GM19328 (cell line): ENCODE measurements around the gene MAP3K6.
A peak's percentile ranks its signal among the peaks of the same experiment; 100 is the strongest.

Experiments used
- ATAC-seq: cut with Tn5 transposase; IDR thresholded peaks from one replicate; pipeline ENCODE4 v1.9.1; 2021; ENCODE audit warnings: mild to moderate bottlenecking, moderate library complexity; ENCODE audit not compliant: unreplicated experiment

Gene MAP3K6

DNA sequence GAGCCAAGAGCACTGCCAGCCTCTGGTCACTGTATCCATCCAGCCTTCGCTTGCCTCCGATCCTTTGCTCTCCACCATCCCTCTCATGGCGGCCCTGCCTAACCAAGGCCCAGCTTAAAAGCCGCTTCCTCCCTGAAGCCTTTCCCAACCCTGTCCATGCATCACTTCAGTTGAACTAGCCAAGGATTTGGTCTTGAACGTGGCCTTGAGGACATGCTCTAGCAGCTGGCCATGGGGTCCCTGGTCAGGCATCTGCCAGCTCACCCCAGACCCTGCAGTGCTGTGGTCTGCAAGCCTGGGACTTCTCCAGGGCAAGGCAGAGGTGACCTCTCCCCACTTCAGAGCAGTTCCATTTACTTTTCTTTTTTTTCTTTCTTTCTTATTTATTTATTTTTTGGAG, 30.0 kb downstream of the MAP3K6 start:
- no peak for ATAC-seq

DNA sequence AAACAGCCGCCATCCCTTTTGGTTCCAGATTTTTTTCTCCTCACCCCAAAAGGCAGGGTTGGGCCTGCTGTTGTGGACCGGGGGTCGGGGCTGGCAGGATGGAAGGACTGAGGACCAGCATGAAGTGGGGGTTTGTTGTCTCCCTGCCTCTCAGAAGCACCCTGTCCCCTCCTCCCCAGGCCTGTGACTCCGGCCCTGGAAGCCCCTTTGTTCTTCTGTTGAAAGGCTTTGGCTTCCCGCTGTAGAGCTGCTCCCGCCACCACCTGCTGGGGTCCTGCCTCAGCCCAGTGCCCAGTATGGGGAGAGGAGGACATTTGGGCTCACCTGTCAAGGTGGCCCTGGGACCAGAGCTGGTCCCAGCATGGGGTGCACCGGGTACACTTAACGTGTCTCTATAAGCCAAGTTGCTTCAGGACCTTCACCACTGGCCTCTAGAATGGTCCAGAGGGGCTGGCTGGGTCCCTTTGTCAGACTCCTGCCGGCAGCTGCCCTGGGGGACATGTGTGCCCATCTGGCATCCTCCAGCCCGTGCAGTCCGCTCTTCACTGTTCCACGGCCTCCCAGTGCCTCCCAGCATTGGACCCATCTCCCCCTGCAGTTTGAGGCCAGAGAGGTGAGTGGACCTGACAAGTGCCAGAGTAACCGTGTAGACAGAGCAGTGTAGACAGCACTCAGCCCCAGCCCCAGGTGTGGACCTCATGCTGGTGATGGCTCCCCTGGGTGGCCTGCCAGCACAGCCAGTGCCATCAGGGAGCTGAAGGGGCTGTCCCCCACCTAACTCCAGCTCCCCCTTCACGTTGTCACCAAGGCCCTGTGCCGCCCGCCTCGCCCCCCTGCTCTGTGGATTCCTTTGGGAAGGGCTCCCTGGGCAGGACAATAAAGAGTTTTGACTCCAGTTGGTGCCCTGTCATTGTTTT, 31.0 kb downstream of the MAP3K6 start:
- no peak for ATAC-seq

DNA sequence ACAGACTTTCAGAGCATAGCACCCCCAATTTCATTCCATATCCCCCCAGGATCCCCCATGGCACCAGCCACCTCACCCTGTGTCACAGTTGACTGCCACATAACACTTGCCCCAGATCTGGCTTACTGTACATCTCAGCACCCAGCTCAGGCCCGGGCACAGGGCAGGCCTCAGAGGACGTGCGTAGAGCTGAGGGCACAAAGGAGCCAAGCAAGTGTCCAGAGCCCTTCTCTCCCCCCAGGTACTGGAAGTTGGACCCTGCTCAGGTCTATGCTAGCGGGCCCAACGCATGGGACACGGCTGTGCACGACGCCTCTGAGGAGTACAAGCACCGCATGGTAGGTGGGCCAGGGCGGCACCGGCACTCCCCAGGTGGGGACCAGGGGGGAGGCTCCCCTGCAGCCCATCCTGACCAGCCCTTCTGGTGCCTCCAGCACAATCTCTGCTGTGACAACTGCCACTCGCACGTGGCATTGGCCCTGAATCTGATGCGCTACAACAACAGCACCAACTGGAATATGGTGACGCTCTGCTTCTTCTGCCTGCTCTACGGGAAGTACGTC, 33.0 kb downstream of the MAP3K6 start:
- ATAC-seq = no peak

DNA sequence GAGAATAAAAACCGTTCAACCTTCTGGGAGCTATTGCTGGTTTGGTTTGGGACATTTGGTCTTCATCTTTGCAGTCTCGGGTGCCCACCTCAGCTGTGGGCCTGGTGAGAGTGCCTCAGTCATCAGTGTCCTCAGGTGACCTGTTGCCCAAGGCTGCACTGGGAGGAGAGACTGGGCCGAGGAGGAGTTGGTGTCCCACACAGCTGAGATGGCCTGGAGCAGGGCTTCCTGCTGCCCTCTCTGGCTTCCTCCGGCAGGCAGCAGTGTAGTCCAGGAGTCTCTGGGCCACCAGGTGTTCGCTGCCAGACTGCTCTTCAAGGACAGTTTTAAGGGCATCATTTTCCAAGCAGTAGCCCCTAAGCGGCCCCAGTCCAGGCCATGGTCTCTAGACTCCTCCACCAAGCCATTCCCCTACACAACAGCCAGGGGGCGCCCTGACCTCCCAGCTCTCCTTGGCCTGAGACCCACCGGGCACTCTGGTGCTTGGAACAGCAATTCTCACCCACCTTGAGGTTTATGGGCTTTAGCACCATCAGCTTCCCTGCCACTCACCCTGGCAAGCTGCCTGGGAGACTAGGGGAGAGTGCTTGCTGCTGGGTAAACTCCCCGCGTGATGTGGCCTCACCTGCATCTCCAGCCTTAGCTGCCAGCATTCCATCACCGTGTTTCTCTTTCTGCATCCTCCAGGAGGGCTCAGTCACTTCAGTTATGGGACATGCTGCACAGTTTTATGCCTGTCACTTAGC, 34.1 kb downstream of the MAP3K6 start:
- no peak for ATAC-seq

DNA sequence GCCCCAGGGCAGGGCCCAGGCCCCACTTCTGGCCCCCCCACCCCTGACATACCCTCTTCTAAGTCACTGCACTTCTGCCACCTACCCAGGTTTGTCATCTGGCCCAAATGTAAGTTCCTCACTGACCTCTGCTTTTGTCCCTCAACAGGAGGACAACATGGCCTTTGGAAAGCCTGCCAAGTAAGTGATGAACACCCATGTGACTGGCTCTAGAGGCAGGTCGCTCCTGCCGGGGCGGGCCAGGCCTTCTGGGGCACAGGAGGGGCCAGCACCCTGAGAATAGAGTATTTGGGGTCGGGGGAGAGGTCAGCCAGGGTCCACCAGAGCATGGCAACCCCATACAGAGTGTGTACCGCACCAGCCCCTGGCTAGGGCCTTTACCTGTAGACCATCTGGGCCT, 34.8 kb downstream of the MAP3K6 start:
- ATAC-seq = no peak

DNA sequence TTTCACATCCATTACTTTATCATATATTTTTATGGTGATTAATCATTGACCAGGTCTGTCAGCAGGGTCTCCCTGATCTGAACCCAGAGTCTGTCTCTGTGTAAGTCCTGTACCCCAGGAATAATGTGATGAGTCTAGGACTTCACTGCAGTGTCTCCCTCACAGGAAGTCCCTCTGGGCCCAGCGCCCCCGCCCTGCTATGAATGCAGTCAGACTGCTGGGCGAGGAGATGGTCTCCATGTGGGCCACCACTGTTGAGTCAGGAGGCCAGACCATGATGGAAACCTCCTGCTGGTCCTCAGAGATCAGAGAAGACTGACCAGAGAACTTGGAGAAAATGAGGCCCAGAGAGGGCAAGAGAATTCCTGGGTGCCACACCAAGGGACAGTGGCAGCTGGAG, 35.3 kb downstream of the MAP3K6 start:
- no peak for ATAC-seq

DNA sequence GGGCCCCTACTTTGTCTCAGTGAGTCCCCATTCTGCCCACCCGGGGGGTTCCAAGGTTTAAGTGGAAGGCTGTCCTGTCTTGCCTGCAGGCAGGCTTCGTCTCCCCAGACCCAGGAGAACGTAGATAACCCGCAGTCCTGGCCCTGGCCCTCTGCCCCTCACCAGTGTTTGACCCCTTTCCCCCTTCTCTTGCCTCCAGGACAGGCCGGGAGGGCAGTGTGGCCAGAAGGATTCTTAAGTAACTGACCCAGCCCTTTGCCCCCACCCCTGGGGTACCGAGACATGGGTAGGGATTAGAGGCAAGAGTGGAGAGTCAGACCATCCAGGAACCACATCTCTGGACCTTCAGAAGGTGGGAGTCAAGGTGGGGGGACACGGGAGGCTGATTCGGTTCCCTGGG, 36.0 kb downstream of the MAP3K6 start:
- ATAC-seq = no peak

DNA sequence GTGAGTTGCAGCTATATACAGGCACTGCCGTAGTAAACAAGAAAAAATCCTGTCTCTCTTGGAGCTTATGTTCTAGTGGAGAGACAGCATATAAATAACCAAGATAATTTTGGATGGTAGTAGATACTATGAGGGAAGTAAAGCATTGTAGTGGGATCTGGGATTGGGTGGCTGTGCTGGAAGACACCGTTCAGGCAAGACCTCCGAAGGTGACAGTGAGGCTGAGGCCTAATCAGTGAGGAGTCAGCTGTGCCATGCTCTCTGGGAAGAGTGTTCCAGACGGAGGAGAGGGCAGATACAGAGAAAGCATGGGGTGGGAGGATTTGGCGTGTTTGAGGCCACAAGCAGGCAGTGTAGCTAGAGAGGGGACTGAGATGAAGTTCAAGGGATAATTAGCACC, 38.8 kb downstream of the MAP3K6 start:
- no peak for ATAC-seq

DNA sequence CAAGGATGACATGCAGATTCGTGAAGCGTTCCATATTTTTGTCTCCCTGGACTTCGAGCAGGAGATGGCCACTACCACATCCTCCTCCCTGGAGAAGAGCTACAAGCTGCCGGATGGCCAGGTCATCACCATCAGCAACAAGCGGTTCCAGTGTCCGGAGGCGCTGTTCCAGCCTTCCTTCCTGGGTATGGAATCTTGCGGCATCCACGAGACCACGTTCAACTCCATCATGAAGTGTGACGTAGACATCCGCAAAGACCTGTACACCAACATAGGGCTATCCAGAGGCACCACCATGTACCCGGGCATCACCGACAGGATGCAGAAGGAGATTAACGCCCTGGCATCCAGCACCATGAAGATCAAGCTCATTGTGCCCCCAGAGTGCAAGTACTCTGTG, 41.5 kb downstream of the MAP3K6 start:
- no peak for ATAC-seq

DNA sequence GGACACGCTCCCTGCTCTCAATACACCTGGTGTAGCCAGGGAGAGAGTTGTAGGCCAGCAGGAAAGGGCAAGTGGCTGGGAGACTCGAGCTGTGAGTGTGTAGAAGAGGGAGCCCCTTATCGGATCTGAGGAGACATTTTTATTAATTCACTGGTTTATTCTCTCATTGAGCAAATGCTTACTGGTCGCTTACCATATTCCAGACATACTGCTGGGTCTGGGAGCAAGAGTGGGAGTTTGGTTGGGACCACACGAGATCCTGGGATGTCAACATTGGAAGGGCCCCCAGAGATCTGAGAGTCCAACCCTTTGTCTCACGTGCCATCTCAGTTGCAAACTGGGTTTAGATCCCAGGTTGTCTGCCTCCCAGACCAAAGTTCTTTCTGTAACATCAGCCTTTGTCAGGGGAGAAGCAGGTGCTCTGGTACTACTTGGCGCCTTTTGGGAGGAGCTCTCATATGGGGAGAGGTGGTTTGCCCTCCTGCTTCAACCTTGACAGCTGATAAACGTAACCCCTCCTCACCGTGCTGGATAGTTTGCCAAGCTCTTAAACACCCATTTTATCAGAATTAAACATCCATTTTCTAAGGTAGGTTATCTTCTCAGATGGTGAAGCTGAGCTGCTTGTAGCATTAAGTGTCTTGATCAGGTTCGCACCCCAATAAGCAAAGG, 44.1 kb downstream of the MAP3K6 start:
- ATAC-seq = no peak

DNA sequence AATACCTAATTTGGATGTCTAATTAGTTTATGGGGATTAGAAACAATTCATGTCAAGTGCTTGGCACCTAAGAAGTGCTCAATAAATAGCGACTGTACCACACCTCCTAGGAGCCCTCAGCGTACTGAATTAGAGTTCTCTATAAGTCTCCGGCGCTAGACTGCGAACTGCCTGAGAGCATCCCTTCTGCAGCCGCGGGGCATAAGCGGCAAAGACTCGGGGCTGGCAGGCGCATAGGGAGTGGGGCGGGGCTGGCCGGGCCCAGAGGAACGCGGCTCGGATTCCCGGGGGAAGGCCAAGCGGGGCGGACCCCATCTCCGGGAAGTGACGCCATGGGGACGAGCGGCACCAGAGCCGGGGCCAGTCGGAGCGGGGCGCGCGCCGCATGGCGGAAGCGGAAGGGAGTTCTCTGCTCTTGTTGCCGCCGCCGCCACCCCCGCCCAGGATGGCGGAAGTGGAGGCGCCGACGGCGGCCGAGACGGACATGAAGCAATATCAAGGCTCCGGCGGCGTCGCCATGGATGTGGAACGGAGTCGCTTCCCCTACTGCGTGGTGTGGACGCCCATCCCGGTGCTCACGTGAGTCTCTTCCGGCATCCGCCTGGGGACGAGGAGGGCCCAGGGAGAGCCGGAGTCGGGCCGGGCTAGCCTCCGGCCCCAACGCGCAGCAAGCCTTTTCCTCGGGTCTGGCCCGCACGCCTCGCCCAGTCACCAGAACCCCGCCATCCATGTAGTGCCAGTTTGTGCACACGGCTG, 44.8 kb downstream of the MAP3K6 start, which contains the start of gene TMEM222:
Gene TMEM222, plus strand, starts transcription at position 351 of the 756 bp plus-strand sequence. Its CDS starts 35 bp downstream, at position 386.
- ATAC-seq = peak; percentile 96

DNA sequence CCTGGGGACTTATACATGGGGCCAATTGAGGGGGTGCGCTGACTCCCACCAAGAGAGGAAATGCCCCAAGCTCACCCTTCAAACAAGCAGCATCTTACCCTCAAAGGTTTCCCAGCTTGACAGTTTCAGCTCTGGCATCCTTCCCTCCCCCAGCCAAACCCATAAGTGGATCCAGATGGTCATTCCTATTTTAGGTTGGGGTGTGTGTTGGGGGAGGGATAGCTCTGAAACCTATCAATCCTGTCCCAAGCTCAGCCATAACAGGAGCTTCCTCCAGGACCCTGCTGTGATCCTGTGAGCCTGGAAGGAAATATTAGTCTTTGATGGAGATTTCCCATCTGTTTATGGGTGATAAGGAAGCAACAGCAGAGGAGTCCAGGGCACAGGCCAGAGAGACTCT, 48.2 kb downstream of the MAP3K6 start:
- no peak for ATAC-seq

DNA sequence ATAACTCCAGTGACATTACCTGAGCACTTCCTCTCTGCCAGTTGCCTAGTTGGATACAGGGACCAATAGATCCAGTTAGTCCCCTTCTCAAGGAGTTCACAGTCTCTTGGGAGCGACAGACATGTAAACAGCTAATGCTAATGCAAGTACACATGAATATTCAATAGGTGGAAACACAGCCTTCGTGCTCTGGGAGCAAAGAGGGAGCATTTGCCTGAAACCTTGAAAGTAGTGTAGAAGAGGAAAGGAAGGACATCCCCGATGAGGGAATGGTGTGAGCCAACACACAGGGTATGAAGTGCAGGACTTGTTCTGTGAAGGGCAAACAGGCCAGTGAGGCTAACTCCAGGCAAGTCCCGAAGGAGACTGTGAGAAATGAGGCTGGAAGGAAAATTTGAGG, 48.6 kb downstream of the MAP3K6 start:
- ATAC-seq = no peak

DNA sequence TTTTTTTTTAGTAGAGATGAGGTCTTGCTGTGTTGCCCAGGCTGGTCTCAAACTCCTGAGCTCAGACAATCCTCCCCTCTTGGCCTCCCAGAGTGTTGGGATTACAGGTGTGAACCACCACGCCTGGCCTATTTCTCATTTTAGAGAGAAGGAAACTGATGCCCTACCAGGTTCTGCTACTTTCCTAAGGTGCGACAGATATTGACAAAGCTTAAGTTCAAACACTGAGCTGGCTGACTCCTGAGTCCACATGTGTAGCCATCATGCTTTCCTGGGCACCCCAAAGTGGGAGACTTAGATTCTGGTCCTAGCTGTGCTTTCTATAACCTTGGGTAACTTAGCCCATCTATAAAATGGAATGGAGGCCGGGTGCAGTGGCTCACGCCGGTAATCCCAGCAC, 49.9 kb downstream of the MAP3K6 start:
- no peak for ATAC-seq

DNA sequence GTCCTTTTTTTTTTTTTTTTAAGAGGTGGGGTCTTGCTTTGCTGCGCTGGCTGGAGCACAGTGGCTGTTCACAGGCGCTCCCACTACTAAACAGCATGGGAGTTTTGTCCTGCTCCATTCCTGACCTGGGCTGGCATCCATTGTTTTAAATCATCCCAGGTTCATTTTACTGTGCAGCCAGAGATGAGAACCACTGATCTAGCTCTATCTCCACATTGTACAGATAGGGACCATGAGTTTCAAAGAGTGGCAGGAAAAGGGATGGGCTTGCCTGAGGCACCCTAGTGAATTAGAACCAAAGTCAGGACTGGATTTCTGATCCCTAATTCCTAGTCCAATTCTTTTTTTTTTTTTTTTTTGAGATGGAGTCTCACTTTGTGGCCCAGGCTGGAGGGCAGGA, 52.0 kb downstream of the MAP3K6 start:
- no peak for ATAC-seq

DNA sequence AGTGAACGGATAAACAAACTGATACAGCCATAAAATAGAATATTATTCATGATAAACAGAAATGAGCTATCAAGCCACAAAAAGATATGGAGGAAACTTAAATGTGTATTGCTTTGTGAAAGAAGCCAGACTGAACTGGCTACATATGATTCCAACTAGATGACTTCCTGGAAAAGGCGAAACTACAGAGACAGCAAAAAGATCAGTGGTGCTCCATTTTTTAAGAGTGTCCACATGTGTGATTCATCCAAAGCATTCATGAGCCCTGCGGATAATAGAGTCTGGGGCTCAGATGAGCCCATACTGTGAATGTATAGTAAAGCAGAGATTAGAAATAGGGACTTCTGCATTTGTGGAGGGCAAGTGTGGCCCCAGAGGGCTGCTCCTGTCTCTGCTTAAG, 52.6 kb downstream of the MAP3K6 start:
- ATAC-seq = no peak

DNA sequence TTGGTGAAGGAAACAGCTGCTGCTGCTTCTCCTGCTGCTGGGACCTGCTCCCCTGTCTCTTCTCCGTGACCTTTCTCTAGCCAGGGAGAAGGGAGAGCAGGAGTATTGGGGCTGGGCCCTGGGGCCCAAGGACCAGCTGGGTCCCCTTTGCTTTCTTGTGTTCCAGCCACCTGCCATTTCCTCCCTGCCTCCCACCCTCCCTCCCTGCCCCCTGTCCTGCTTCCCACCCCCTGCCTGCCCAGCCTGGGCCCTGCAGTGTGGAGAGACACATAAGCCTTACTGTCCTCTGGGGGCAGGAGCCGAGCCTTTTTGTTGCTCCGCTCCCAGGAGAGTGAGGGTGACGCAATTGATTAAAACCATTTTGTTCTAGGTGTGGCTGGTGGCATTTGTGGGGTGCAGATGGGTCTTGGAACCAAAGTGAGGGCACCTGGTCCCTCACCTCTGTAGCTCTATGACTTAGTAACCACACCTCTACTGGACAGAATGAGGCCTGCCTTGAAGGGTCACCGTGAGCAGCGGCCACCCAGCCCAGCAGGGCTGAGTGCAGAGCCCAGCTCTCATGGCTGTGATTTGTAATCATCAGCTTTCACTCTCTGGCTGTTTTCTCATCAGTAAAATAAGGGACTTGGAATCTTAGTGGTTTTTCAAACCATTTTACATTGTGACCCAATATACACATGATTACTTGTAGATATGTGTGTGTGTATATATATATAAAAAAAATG, 58.7 kb downstream of the MAP3K6 start:
- ATAC-seq = no peak

DNA sequence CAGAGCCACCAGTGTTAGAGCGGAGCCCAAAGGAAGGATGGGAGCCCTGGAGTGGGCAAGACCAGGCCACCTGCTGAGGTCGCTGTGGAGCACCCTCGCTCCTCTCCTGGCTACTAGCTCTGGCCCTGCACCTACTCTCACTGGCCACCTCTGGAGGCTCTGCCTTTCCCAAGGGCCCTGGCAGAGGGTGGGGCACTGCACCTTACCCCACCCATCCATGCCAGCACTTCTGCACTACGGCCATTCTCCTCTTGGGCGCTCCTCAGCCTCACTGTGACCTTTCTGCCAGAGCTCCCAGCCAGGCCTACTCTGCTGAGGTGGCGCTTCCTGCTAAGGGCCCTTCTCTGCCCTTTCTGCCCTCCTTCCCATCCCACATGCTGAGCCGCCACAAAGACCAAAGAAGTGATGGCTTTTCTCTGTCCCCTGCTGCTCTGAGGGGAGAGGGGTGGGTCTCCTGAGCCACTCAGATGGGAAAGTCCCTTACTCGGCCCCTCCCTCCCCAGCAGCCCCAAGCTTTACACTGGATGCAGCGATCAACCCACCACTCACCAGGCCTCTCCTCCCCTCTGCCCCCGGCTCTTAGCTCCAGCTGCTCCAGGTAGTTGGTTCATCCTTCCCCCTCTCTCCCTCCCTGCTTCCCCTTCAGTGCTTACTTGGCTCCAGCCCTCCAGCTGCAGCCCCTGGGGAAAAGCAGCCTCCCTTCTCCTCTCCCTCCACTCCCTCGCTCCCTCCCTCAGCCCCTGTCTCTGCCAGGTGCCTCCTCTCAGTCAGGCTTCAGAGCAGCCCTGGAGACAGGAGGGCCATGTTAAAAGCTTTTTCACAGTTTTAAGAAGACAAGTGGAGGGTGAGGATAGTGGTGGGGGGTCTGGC, 59.6 kb downstream of the MAP3K6 start:
- ATAC-seq = no peak

DNA sequence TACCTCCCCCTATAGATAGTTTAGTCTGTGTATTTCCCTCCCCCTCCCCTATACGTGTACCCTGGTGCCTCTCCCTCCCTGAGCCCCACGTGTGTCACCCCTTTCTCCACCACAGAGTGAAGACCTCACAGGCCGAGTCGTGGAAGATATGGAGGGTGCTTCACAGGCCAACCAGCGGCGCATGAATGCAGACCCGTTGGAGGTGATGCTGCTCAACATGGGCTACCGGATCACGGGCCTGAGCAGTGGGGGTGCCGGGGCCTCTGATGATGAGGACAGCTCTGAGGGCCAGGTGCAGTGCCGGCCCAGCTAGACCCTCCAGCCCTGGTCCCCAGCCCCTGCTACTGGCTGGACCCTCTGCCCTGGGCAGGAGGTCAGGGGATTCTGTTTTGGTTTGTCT, 60.7 kb downstream of the MAP3K6 start:
- no peak for ATAC-seq
